Activated naive CD8-positive, alpha-beta T cell treated with anti-CD3 and anti-CD28 coated beads, Interleukin-2, amount 10 ng/mL, durations not matched to agents 7 days and 5 days (primary cell): Measurements from ENCODE around the gene ACVR2B. TPM values are rescaled to one million over a fixed set of nuclear protein-coding genes. Genes with fewer than 3 reads are reported as not detected.

ENCODE experiments used
- ATAC-seq: fragments of 150-1000 bp; cut with Tn5 transposase; one replicate; pipeline ENCODE4 v1.10.0; 2021; ENCODE audit warnings: low read depth, moderate library complexity
- POLR2A ChIA-PET: fragments of 350-600 bp; sonication (Branson Sonifier 250); formaldehyde crosslinking; loops from one replicate; lab custom pipeline; 2021; ENCODE audit warnings: antibody characterized with exemption; lab: Charles Lee
- DNase-seq: peaks from one replicate; pipeline ENCODE4 v3.0.0; 2021
- H3K27ac Mint-ChIP-seq: one replicate; pipeline ENCODE4 v1.8.0; 2022; ENCODE audit warnings: mild to moderate bottlenecking, mixed read lengths
- H3K27me3 Mint-ChIP-seq: one replicate; pipeline ENCODE4 v1.8.0; 2022; ENCODE audit warnings: mild to moderate bottlenecking, moderate library complexity, mixed read lengths
- H3K36me3 Mint-ChIP-seq: one replicate; pipeline ENCODE4 v1.8.0; 2021; ENCODE audit warnings: mild to moderate bottlenecking, mixed read lengths
- H3K4me1 Mint-ChIP-seq: one replicate; pipeline ENCODE4 v1.8.0; 2021; ENCODE audit warnings: mixed read lengths
- H3K4me3 Mint-ChIP-seq: one replicate; pipeline ENCODE4 v1.8.0; 2022; ENCODE audit warnings: mild to moderate bottlenecking, moderate library complexity, mixed read lengths
- H3K9me3 Mint-ChIP-seq: one replicate; pipeline ENCODE4 v1.8.0; 2021; ENCODE audit warnings: mixed read lengths
- total RNA-seq, 2 experiments: library from RNA; stranded (reverse); gene quantifications; one replicate each; pipeline ENCODE4 v1.2.3, GENCODE V29; 2021

ACVR2B gene
- total RNA-seq, 2 experiments from 2014 or later: 7.6 to 8.0 TPM

- POLR2A ChIA-PET: no interaction called here
- DNase-seq (no peak), ATAC-seq (no peak)
- Mint-ChIP-seq H3K4me3 (no peak overlapping the region), H3K4me1 (peaks cover 2% of the 10 kb centered on the region), H3K27ac (no peak overlapping the region), H3K27me3 (no peaks in the 10 kb centered on the region), H3K9me3 (no peaks in the 10 kb centered on the region), H3K36me3 (no peaks in the 10 kb centered on the region)
Measured at GRCh38 chr3:38482951-38483350, 29.3 kb downstream of the ACVR2B start.

GRCh38 chr3:38487323-38487722 is 33.6 kb downstream of the ACVR2B start:
- POLR2A ChIA-PET: no interaction called here
- peaks cover 2% of the 10 kb centered on the region for H3K4me1 Mint-ChIP-seq
- H3K27ac Mint-ChIP-seq: no peak overlapping the region
- ATAC-seq (peak; percentile 30), DNase-seq (no peak)
- H3K36me3 Mint-ChIP-seq: no peaks in the 10 kb centered on the region
- no peaks in the 10 kb centered on the region for H3K27me3 Mint-ChIP-seq
- H3K9me3 Mint-ChIP-seq: no peaks in the 10 kb centered on the region
- no peak overlapping the region for H3K4me3 Mint-ChIP-seq

- no peak for DNase-seq
- Mint-ChIP-seq H3K27ac (no peak overlapping the region), H3K9me3 (no peaks in the 10 kb centered on the region), H3K4me1 (peaks cover 2% of the 10 kb centered on the region), H3K36me3 (no peaks in the 10 kb centered on the region), H3K4me3 (no peak overlapping the region), H3K27me3 (no peaks in the 10 kb centered on the region)
- POLR2A ChIA-PET: no interaction called here
- no peak for ATAC-seq
Measured at GRCh38 chr3:38488949-38489348, 35.3 kb downstream of the ACVR2B start.

- POLR2A ChIA-PET: no interaction called here
- Mint-ChIP-seq H3K27me3 (no peaks in the 10 kb centered on the region), H3K9me3 (no peaks in the 10 kb centered on the region), H3K4me3 (no peak overlapping the region), H3K4me1 (peaks cover 2% of the 10 kb centered on the region), H3K27ac (no peak overlapping the region), H3K36me3 (no peaks in the 10 kb centered on the region)
- no peak for ATAC-seq
- no peak for DNase-seq
Measured at GRCh38 chr3:38489766-38490165, 36.1 kb downstream of the ACVR2B start.

GRCh38 chr3:38490281-38491030 is 36.8 kb downstream of the ACVR2B start:
- Mint-ChIP-seq H3K9me3 (no peaks in the 10 kb centered on the region), H3K4me1 (peaks cover 2% of the 10 kb centered on the region), H3K27ac (no peak overlapping the region), H3K36me3 (no peaks in the 10 kb centered on the region), H3K27me3 (no peaks in the 10 kb centered on the region), H3K4me3 (no peak overlapping the region)
- POLR2A ChIA-PET: no interaction called here
- no peak for DNase-seq
- ATAC-seq: no peak

- no peak overlapping the region for H3K4me3 Mint-ChIP-seq
- H3K36me3 Mint-ChIP-seq: no peaks in the 10 kb centered on the region
- no peak for DNase-seq
- peaks cover 2% of the 10 kb centered on the region for H3K4me1 Mint-ChIP-seq
- no peak overlapping the region for H3K27ac Mint-ChIP-seq
- no peaks in the 10 kb centered on the region for H3K9me3 Mint-ChIP-seq
- no peak for ATAC-seq
- POLR2A ChIA-PET: no interaction called here
- no peaks in the 10 kb centered on the region for H3K27me3 Mint-ChIP-seq
Measured at GRCh38 chr3:38491215-38491614, 37.5 kb downstream of the ACVR2B start.

GRCh38 chr3:38493031-38493430 is 39.3 kb downstream of the ACVR2B start:
- Mint-ChIP-seq H3K27me3 (no peaks in the 10 kb centered on the region), H3K36me3 (no peaks in the 10 kb centered on the region), H3K9me3 (no peaks in the 10 kb centered on the region), H3K4me1 (peaks cover 8% of the 10 kb centered on the region), H3K27ac (no peak overlapping the region), H3K4me3 (no peak overlapping the region)
- ATAC-seq (no peak), DNase-seq (no peak)
- POLR2A ChIA-PET: no interaction called here

GRCh38 chr3:38496131-38496910 is 42.6 kb downstream of the ACVR2B start, which contains the start of gene EXOG:
EXOG (plus strand) TSS chr3:38496340; CDS start chr3:38496368, 28 bp downstream.
- H3K27ac Mint-ChIP-seq: peak within 1 kb of the TSS; percentile 87
- ATAC-seq (peak; percentile 95), DNase-seq (peak; percentile 95)
- POLR2A ChIA-PET: interaction anchor here (0.6 to 1.6 kb wide), 4 partner anchors 91 to 1968 kb away, joined by 3 to 4 read pairs (median 3); partner anchors contain the start of gene XYLB
- H3K4me1 Mint-ChIP-seq: peaks cover 13% of the 10 kb centered on the region
- H3K36me3 Mint-ChIP-seq: peaks cover 7% of the 10 kb centered on the region
- no peaks in the 10 kb centered on the region for H3K27me3 Mint-ChIP-seq
- no peaks in the 10 kb centered on the region for H3K9me3 Mint-ChIP-seq
- H3K4me3 Mint-ChIP-seq: peak within 1 kb of the TSS; percentile 95

GRCh38 chr3:38497031-38497430 is 43.3 kb downstream of the ACVR2B start:
- no peak for ATAC-seq
- peaks cover 13% of the 10 kb centered on the region for H3K4me1 Mint-ChIP-seq
- no peak for DNase-seq
- no peaks in the 10 kb centered on the region for H3K27me3 Mint-ChIP-seq
- POLR2A ChIA-PET: interaction anchor here (0.6 to 1.6 kb wide), 5 partner anchors 91 to 1967 kb away, joined by 3 to 4 read pairs (median 3); partner anchors contain the start of gene XYLB
- H3K4me3 Mint-ChIP-seq: peak overlapping the region; percentile 95
- H3K9me3 Mint-ChIP-seq: no peaks in the 10 kb centered on the region
- H3K36me3 Mint-ChIP-seq: peaks cover 7% of the 10 kb centered on the region
- peak overlapping the region; percentile 87 for H3K27ac Mint-ChIP-seq

- POLR2A ChIA-PET: no interaction called here
- H3K9me3 Mint-ChIP-seq: no peaks in the 10 kb centered on the region
- H3K27ac Mint-ChIP-seq: no peak overlapping the region
- H3K4me3 Mint-ChIP-seq: no peak overlapping the region
- ATAC-seq: no peak
- peaks cover 14% of the 10 kb centered on the region for H3K4me1 Mint-ChIP-seq
- H3K36me3 Mint-ChIP-seq: peaks cover 13% of the 10 kb centered on the region
- no peaks in the 10 kb centered on the region for H3K27me3 Mint-ChIP-seq
- no peak for DNase-seq
Measured at GRCh38 chr3:38500688-38501417, 47.2 kb downstream of the ACVR2B start.

GRCh38 chr3:38507120-38507519 is 53.4 kb downstream of the ACVR2B start:
- Mint-ChIP-seq H3K4me3 (no peak overlapping the region), H3K9me3 (no peaks in the 10 kb centered on the region), H3K36me3 (peaks cover 16% of the 10 kb centered on the region), H3K27me3 (no peaks in the 10 kb centered on the region), H3K4me1 (peaks cover 3% of the 10 kb centered on the region), H3K27ac (no peak overlapping the region)
- POLR2A ChIA-PET: no interaction called here
- no peak for DNase-seq
- no peak for ATAC-seq

- no peak overlapping the region for H3K27ac Mint-ChIP-seq
- no peaks in the 10 kb centered on the region for H3K9me3 Mint-ChIP-seq
- peaks cover 2% of the 10 kb centered on the region for H3K4me1 Mint-ChIP-seq
- ATAC-seq: no peak
- no peaks in the 10 kb centered on the region for H3K27me3 Mint-ChIP-seq
- no peak overlapping the region for H3K4me3 Mint-ChIP-seq
- POLR2A ChIA-PET: no interaction called here
- H3K36me3 Mint-ChIP-seq: peaks cover 15% of the 10 kb centered on the region
- no peak for DNase-seq
Measured at GRCh38 chr3:38509732-38510131, 56.0 kb downstream of the ACVR2B start.

GRCh38 chr3:38510631-38511030 is 56.9 kb downstream of the ACVR2B start:
- Mint-ChIP-seq H3K36me3 (peaks cover 16% of the 10 kb centered on the region), H3K27ac (no peak overlapping the region), H3K4me3 (no peak overlapping the region), H3K4me1 (peaks cover 2% of the 10 kb centered on the region), H3K9me3 (no peaks in the 10 kb centered on the region), H3K27me3 (no peaks in the 10 kb centered on the region)
- ATAC-seq: no peak
- POLR2A ChIA-PET: no interaction called here
- no peak for DNase-seq
